Suprapubic skin (tissue), 4 donors: ENCODE results near the gene CATSPER1. TPM values are rescaled to one million over a fixed set of nuclear protein-coding genes. Genes with fewer than 3 reads are reported as not detected.

Experiments used
- DNase-seq, 2 donors: peaks; one replicate each; pipeline ENCODE4 v3.0.0-alpha.2; 2019; ENCODE audit warnings: low spot score in 2 of 2
- H3K27ac ChIP-seq: fragments of 200-600 bp; sonication (generic); one replicate; pipeline ENCODE4 v1.5.1; 2019
- H3K27me3 ChIP-seq: fragments of 200-600 bp; sonication (generic); one replicate; pipeline ENCODE4 v1.5.1; 2019
- H3K36me3 ChIP-seq: fragments of 200-600 bp; sonication (generic); one replicate; pipeline ENCODE4 v1.5.1; 2019
- H3K4me1 ChIP-seq: fragments of 200-600 bp; sonication (generic); one replicate; pipeline ENCODE4 v1.5.1; 2019
- H3K4me3 ChIP-seq: fragments of 200-600 bp; sonication (generic); one replicate; pipeline ENCODE4 v1.5.1; 2019; ENCODE audit warnings: mild to moderate bottlenecking
- H3K9me3 ChIP-seq: fragments of 200-600 bp; sonication (generic); one replicate; pipeline ENCODE4 v1.5.1; 2019
- EP300 ChIP-seq: sonication (generic); formaldehyde crosslinking; IDR thresholded peaks from one replicate; pipeline ENCODE4 v1.6.1; 2017; ENCODE audit warnings: antibody characterized with exemption
- POLR2A ChIP-seq, 2 donors: fragments of 450-650 bp; IDR thresholded peaks; one replicate each; pipeline ENCODE4 v1.6.1; 2017; ENCODE audit warnings: antibody characterized with exemption in 2 of 2, mild to moderate bottlenecking in 2 of 2, moderate library complexity in 2 of 2
- POLR2AphosphoS5 ChIP-seq, 3 donors: sonication (generic); formaldehyde crosslinking; IDR thresholded peaks; one replicate each; pipeline ENCODE4 v1.6.1; 2017; ENCODE audit warnings: antibody characterized with exemption in 3 of 3
- WGBS: methylation state at CpG from one replicate; pipeline ENCODE4 v1.1.5; 2018; 5-methylcytosine and 5-hydroxymethylcytosine counted together
- total RNA-seq, 4 donors: library from RNA; depleted of rRNA; stranded (reverse); fragments of >200 nt; gene quantifications; one replicate each; pipeline ENCODE4 v1.1.0, GENCODE V29; 2016
- TF ChIP-seq, protein P1 (sequence below), 2 donors: fragments of 200-600 bp in 1 of 2; fragments of 450-650 bp in 1 of 2; sonication (generic) in 1 of 2; IDR thresholded peaks; one replicate each; pipeline ENCODE4 v1.5.1; 2016 to 2019; ENCODE audit warnings: antibody characterized with exemption in 2 of 2, mild to moderate bottlenecking in 1 of 2, moderate library complexity in 1 of 2

Gene CATSPER1
- not detected for total RNA-seq

DNA sequence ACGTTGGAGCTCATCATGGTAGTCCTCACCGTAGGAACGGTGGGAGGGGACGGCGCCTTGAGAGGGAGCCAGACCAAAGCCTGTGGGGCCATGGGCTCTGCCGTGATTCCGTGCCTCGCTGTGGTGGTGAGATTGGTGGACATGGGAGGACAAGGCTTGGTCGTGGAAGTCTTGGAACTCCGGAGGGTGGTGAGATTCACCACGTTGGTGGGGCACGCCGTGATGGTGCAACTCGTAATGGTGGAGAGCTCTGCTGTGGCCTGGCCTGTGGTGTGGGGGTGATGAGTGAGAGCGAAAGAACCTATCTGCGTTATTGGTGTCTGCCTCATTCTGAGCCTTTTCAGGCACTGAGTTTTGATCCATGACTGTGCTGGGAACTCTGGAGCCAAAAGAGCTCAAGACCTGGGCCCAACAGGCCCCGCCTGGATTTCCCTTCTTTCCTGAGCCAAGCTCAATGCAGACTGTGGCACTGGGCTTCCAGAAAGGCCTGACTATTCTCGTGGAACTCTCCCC is at the start of gene CATSPER1:
Gene CATSPER1, minus strand, starts transcription at position 463 of the 513 bp plus-strand sequence. Its CDS starts 100 bp downstream, at position 363.
- 93% methylated on average over 18 of the region's 18 CpGs for WGBS
- H3K36me3 ChIP-seq, result no peaks in the 10 kb centered on the region
- no peaks in the 10 kb centered on the region for H3K9me3 ChIP-seq
- TF ChIP-seq POLR2AphosphoS5 (IDR thresholded peaks at IDR 0.05) (no peak), EP300 (no peak)
- TF ChIP-seq, protein P1, sequence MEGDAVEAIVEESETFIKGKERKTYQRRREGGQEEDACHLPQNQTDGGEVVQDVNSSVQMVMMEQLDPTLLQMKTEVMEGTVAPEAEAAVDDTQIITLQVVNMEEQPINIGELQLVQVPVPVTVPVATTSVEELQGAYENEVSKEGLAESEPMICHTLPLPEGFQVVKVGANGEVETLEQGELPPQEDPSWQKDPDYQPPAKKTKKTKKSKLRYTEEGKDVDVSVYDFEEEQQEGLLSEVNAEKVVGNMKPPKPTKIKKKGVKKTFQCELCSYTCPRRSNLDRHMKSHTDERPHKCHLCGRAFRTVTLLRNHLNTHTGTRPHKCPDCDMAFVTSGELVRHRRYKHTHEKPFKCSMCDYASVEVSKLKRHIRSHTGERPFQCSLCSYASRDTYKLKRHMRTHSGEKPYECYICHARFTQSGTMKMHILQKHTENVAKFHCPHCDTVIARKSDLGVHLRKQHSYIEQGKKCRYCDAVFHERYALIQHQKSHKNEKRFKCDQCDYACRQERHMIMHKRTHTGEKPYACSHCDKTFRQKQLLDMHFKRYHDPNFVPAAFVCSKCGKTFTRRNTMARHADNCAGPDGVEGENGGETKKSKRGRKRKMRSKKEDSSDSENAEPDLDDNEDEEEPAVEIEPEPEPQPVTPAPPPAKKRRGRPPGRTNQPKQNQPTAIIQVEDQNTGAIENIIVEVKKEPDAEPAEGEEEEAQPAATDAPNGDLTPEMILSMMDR (IDR thresholded peaks at IDR 0.05), result no peak
- H3K4me3 ChIP-seq, result no peak within 1 kb of the TSS
- DNase-seq, result no peak
- H3K4me1 ChIP-seq, result peaks cover 9% of the 10 kb centered on the region
- H3K27me3 ChIP-seq, result peaks cover 10% of the 10 kb centered on the region
- H3K27ac ChIP-seq, result no peak within 1 kb of the TSS

DNA sequence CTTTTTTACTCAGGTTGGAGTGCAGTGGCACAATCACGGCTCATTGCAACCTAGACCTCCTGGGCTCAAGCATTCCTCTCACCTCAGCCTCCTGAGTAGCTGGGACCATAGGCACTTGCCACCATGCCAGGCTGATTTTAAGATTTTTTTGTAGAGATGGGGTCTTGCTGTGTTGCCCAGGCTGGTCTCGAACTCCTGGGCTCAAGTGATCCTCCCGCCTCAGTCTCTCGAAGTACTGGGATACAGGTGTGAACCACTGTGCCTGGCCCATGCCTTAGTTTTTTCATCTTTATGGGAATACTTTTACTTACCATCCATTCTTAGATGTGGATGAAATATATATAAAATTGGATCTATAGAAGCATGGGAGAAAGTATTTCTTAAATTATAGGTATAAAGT is 49.0 kb upstream of the CATSPER1 start:
- WGBS, result 97% methylated on average over 4 of the region's 4 CpGs
- no peak overlapping the region for H3K4me3 ChIP-seq
- no peak for TF ChIP-seq EP300
- no peak for TF ChIP-seq POLR2AphosphoS5 (IDR thresholded peaks at IDR 0.05)
- TF ChIP-seq, protein P1 (IDR thresholded peaks at IDR 0.05), result no peak
- TF ChIP-seq POLR2A (IDR thresholded peaks at IDR 0.05), result no peak
- H3K36me3 ChIP-seq, result no peaks in the 10 kb centered on the region
- peaks cover 22% of the 10 kb centered on the region for H3K4me1 ChIP-seq
- no peaks in the 10 kb centered on the region for H3K9me3 ChIP-seq
- H3K27ac ChIP-seq, result no peak overlapping the region
- DNase-seq, result no peak
- no peaks in the 10 kb centered on the region for H3K27me3 ChIP-seq

DNA sequence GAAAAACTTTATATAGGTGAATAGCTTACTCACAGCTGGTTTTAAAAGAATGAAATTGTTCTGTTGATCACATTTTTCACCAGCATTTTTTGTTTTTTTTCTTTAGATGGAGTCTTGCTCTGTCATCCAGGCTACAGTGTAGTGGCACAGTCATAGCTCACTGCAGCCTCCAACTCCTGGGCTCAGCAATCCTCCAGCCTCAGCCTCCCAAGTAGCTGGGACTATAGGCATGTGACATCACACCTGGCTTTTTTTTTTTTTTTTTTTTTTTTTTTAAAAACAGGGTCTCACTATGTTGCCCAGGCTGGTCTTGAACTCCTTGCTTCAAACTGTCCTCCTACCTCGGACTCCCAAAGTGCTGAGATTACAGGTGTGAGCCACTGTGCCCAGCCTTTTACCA is 47.4 kb upstream of the CATSPER1 start:
- no peak for TF ChIP-seq POLR2AphosphoS5 (IDR thresholded peaks at IDR 0.05)
- TF ChIP-seq EP300, result no peak
- TF ChIP-seq, protein P1 (IDR thresholded peaks at IDR 0.05), result no peak
- no peak for TF ChIP-seq POLR2A (IDR thresholded peaks at IDR 0.05)
- Histone ChIP-seq H3K36me3 (no peaks in the 10 kb centered on the region), H3K4me3 (no peak overlapping the region), H3K4me1 (peaks cover 31% of the 10 kb centered on the region), H3K27ac (no peak overlapping the region), H3K9me3 (no peaks in the 10 kb centered on the region), H3K27me3 (no peaks in the 10 kb centered on the region)
- 83% methylated on average over 1 of the region's 1 CpG for WGBS
- DNase-seq, result no peak

DNA sequence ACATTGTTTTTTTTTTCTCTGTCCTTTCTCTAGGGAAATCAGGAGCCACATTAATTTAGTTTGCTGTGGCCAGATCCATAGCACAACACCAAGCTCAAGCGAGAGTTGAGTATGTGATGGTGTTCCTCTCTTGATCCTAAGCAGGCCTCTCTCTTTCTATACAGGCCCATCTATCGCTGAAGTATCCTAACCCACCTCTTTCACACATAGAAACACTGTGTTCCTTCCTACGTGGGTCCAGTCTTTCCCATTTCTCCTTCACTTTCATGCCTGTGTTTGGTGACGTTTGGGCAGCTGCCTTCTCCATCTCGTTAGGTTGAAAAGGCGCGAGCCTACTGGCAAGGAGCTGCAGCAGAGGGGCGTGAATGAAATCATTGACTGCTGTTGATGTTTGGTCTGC is 46.2 kb upstream of the CATSPER1 start:
- peaks cover 7% of the 10 kb centered on the region for H3K36me3 ChIP-seq
- WGBS, result 75% methylated on average over 8 of the region's 8 CpGs
- H3K4me3 ChIP-seq, result no peak overlapping the region
- no peak overlapping the region for H3K27ac ChIP-seq
- H3K4me1 ChIP-seq, result peaks cover 42% of the 10 kb centered on the region
- no peaks in the 10 kb centered on the region for H3K9me3 ChIP-seq
- TF ChIP-seq POLR2A (IDR thresholded peaks at IDR 0.05) (no peak), POLR2AphosphoS5 (IDR thresholded peaks at IDR 0.05) (no peak), EP300 (no peak)
- TF ChIP-seq, protein P1 (IDR thresholded peaks at IDR 0.05), result no peak
- DNase-seq, result no peak
- no peaks in the 10 kb centered on the region for H3K27me3 ChIP-seq

DNA sequence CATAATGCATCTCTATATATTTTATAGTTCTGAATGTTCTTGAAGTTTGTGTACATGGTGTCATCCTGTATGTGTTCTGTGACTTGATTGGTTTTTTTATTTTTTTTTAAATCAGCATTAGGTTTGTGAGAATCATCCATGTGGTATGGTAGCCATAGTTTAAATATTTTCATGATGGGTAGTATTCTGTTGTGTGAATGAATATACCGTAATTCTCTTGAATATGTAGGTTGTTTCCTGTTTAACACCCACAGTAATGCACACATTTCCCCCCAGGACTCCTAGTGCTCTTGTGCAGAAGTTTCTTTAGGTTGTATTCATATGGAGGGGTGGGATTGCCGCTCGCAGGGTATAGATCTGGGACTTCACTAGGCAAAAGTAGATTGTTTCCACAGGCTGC is 45.8 kb upstream of the CATSPER1 start:
- no peaks in the 10 kb centered on the region for H3K9me3 ChIP-seq
- WGBS, result 85% methylated on average over 3 of the region's 3 CpGs
- H3K4me1 ChIP-seq, result peaks cover 43% of the 10 kb centered on the region
- TF ChIP-seq EP300 (no peak), POLR2A (IDR thresholded peaks at IDR 0.05) (no peak), POLR2AphosphoS5 (IDR thresholded peaks at IDR 0.05) (no peak)
- TF ChIP-seq, protein P1 (IDR thresholded peaks at IDR 0.05), result no peak
- no peak overlapping the region for H3K27ac ChIP-seq
- DNase-seq, result no peak
- no peak overlapping the region for H3K4me3 ChIP-seq
- H3K36me3 ChIP-seq, result peaks cover 11% of the 10 kb centered on the region
- H3K27me3 ChIP-seq, result no peaks in the 10 kb centered on the region
